ACC112 (cell line): ENCODE measurements around the gene RNU1-1.
"Not testable (repeated sequence)": the region's sequence is repeated elsewhere in the genome, so short reads cannot be mapped to it uniquely, and the experiment has no call there.

ENCODE experiments used
- H2AFZ ChIP-seq: fragments of 200-600 bp; sonication (generic); one replicate; pipeline ENCODE4 v1.6.0; 2017; ENCODE audit warnings: antibody characterized with exemption, low read length; ENCODE audit not compliant: unreplicated experiment
- H3K27ac ChIP-seq: fragments of 200-600 bp; sonication (generic); 2 replicates; pipeline ENCODE4 v1.5.1; 2014; ENCODE audit warnings: low read depth, mild to moderate bottlenecking, antibody characterized with exemption, low read length, moderate library complexity
- H3K27me3 ChIP-seq: fragments of 200-600 bp; sonication (generic); 2 replicates; pipeline ENCODE4 v1.6.1; 2014; ENCODE audit warnings: mild to moderate bottlenecking, antibody characterized with exemption, low read length, moderate library complexity, mixed read lengths; ENCODE audit not compliant: insufficient read depth
- H3K36me3 ChIP-seq: fragments of 200-600 bp; sonication (generic); 2 replicates; pipeline ENCODE4 v1.6.1; 2016; ENCODE audit warnings: mild to moderate bottlenecking, antibody characterized with exemption, low read length, moderate library complexity, mixed read lengths; ENCODE audit not compliant: insufficient read depth
- H3K4me1 ChIP-seq: fragments of 200-600 bp; sonication (generic); one replicate; pipeline ENCODE4 v1.6.1; 2016; ENCODE audit warnings: low read length, mixed read lengths; ENCODE audit not compliant: insufficient read depth, unreplicated experiment, control insufficient read depth
- H3K4me3 ChIP-seq: fragments of 200-600 bp; sonication (generic); 2 replicates; pipeline ENCODE4 v1.5.1; 2014; ENCODE audit warnings: mild to moderate bottlenecking, low read depth, low read length
- H3K79me2 ChIP-seq: fragments of 200-600 bp; sonication (generic); one replicate; pipeline ENCODE4 v1.6.0; 2016; ENCODE audit warnings: low read length; ENCODE audit not compliant: control insufficient read depth, unreplicated experiment, insufficient read depth

RNU1-1 gene

DNA sequence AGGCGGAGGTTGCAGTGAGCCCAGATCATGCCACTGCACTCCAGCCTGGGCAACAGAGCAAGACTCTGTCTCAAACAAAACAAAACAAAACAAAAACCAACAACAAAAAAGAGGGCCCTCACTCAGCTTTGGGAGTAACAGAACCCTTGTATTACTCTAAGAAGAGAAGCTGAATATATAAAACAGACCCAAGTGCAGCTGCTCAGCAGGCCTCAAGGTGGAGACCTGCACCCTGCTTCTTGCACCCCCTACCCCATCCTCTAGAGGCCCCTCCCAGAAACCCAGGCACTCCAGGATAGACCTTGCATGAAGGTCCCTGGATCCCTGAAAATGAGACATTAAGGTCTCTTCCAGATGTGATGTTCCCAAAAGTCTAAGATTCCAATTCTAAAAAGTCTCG, 39.2 kb downstream of the RNU1-1 start:
- not testable (repeated sequence) for H3K27ac ChIP-seq, H3K4me3 ChIP-seq, H3K4me1 ChIP-seq, H3K27me3 ChIP-seq, H2AFZ ChIP-seq, H3K79me2 ChIP-seq, H3K36me3 ChIP-seq

- Histone ChIP-seq H3K36me3 (no peaks in the 10 kb centered on the region), H2AFZ (no peak overlapping the region), H3K27ac (no peak overlapping the region), H3K27me3 (no peaks in the 10 kb centered on the region), H3K4me3 (no peak overlapping the region), H3K4me1 (no peaks in the 10 kb centered on the region), H3K79me2 (no peaks in the 10 kb centered on the region)
Observed at GRCh38 chr1:16474166-16474800, 39.8 kb downstream of the RNU1-1 start.

DNA sequence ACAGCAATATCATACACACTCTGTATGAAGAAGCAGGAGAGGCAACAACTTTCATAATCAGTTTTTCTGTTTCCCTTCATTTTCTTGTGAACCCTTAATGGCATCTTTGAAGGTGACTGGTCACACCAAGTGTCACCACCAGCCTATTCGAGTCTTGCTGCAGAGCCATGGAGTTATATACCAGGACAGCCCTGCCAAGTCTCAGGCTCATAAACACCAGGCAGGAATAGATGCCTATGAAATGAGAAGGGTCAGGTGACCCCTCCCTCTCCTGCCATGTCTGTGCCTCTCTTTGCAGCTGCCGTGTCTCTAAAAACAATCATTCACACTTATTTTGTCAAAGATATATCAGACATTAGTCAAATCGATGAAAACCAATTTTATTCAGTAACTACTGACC, 45.5 kb downstream of the RNU1-1 start:
- H2AFZ ChIP-seq = no peak overlapping the region
- H3K36me3 ChIP-seq = peaks cover 3% of the 10 kb centered on the region; the same call in 1 of the 2 replicates
- H3K79me2 ChIP-seq = no peaks in the 10 kb centered on the region
- no peak overlapping the region for H3K27ac ChIP-seq
- no peaks in the 10 kb centered on the region for H3K4me1 ChIP-seq
- H3K27me3 ChIP-seq = no peaks in the 10 kb centered on the region
- no peak overlapping the region for H3K4me3 ChIP-seq

DNA sequence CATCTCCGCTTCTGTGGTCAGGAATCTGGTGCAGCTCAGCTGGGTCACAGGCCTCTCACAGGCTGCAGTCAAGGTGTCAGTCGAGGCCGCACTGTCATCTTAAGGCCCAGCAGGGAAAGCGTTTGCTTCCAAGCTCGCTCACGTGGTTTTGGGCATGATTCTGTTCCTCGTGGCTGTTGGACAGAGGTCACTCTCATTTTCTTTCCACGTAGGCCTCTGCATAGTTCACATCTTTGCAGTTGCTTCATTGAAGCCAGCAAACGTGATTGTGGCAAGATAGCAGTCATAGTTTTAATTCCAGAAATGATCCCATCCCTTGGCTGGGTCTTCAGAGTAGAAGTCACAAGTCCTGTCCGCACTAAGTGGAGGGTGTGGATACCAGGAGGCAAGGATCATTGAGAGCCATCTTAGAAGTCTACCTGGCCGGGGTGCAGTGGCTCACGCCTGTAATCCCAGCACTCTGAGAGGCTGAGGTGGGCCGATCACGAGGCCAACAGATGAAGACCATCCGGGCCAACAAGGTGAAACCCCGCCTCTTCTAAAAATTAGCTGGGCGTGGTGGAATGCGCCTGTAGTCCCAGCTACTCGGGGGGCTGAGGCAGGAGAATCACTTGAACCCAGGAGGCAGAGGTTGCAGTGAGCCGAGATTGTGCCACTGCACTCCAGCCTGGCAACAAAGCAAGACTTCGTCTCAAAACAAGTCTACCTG, 49.0 kb downstream of the RNU1-1 start:
- Histone ChIP-seq H3K36me3 (peaks cover 3% of the 10 kb centered on the region; the same call in 1 of the 2 replicates), H3K27me3 (no peaks in the 10 kb centered on the region), H3K79me2 (no peaks in the 10 kb centered on the region), H2AFZ (no peak overlapping the region), H3K4me1 (no peaks in the 10 kb centered on the region), H3K27ac (no peak overlapping the region), H3K4me3 (no peak overlapping the region)
